PC-9 (cell line): ENCODE results near the gene MAP3K20.

Experiments
- CTCF ChIP-seq: fragments of 200-600 bp; sonication (generic); conservative IDR thresholded peaks from 2 replicates; pipeline ENCODE4 v1.6.1; 2017; ENCODE audit warnings: mixed run types, antibody characterized with exemption, mild to moderate bottlenecking, moderate library complexity
- EZH2 ChIP-seq: fragments of 200-600 bp; sonication (generic); IDR thresholded peaks from 2 replicates; pipeline ENCODE4 v1.8.0; 2017; ENCODE audit warnings: antibody characterized with exemption, low read depth

GRCh38 chr2:173193925-173194324 is 118.3 kb downstream of the MAP3K20 start:
- TF ChIP-seq CTCF (no peak), EZH2 (no peak)
